GM12873 (cell line): ENCODE results near the gene SLC12A3.

Source experiments
- TF ChIP-seq, protein P1 (sequence below): IDR thresholded peaks from 2 replicates; pipeline ENCODE4 v1.5.1; 2012; ENCODE audit warnings: low read depth, mild to moderate bottlenecking, moderate library complexity, low read length, control low read depth; ENCODE audit not compliant: insufficient read depth; ENCODE audit errors: missing control alignments

The SLC12A3 gene

GRCh38 chr16:56918467-56919012 lies 53.5 kb downstream of the SLC12A3 start:
- TF ChIP-seq, protein P1, sequence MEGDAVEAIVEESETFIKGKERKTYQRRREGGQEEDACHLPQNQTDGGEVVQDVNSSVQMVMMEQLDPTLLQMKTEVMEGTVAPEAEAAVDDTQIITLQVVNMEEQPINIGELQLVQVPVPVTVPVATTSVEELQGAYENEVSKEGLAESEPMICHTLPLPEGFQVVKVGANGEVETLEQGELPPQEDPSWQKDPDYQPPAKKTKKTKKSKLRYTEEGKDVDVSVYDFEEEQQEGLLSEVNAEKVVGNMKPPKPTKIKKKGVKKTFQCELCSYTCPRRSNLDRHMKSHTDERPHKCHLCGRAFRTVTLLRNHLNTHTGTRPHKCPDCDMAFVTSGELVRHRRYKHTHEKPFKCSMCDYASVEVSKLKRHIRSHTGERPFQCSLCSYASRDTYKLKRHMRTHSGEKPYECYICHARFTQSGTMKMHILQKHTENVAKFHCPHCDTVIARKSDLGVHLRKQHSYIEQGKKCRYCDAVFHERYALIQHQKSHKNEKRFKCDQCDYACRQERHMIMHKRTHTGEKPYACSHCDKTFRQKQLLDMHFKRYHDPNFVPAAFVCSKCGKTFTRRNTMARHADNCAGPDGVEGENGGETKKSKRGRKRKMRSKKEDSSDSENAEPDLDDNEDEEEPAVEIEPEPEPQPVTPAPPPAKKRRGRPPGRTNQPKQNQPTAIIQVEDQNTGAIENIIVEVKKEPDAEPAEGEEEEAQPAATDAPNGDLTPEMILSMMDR: no peak

- TF ChIP-seq, protein P1: no peak
Observed at GRCh38 chr16:56919099-56919800, 54.2 kb downstream of the SLC12A3 start.

- TF ChIP-seq, protein P1: no peak
Observed at GRCh38 chr16:56921571-56921970, 56.6 kb downstream of the SLC12A3 start.

DNA sequence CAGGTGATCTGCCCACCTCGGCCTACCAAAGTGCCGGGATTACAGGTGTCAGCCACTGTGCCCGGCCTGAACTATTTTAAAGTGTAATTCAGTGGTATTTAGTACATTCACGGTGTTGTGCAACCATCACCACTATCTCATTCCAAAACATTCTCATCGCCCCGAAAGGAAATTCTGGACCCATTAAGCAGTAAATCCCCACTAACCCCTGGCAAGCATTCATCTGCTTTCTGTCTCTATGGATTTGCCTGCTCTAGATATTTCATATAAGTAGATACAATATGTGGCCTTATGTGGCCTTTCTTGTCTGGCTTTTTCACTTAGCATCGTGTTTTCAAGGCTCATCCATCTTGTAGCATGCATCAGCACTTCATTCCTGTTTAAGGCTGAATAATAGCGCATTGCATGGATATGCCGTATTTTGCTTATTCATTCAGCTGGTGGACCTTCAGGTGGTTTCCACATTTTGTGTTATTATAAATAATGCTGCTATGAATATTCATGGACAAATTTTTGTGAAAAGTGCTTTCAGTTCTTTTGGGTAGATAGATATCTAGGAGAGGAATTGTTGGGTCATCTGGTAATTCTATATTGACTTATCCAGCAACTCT lies 58.6 kb downstream of the SLC12A3 start:
- TF ChIP-seq, protein P1: no peak

DNA sequence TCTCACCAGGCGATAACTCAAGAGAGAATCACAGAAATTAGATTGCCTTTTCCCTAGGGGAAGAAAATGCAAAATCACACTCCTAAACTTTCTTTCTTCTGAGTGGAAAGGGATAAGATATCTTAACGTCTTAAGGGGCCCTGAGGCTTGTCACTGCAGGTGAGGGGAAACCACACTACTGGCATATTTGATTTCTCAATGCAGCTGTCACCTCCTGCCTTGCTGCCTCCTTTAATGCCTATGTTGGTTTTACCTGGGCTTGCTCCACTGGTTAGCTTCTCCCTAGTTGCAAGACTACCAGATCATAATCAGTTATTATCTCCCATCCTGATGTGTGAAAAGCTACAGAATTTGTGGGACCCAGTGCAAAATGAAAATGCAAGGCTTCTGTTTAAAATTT lies 62.5 kb downstream of the SLC12A3 start:
- TF ChIP-seq, protein P1: no peak

DNA sequence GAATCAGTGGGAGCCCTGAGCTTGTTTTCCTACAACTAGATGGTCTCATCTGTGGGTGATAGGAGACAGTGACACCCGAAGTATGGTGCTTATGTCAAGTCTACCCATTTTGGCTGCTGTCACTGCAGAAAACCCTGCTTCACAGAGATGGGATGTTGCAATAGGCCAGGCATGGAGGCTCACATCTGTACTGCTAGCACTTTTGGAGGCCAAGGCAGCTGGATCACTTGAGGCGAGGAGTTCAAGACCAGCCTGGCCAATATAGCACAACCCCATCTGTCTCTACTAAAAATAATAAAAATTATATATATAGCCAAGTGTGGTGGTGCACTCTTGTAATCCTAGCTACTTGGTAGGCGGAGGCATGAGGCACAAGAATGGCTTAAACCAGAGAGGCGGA lies 64.6 kb downstream of the SLC12A3 start:
- TF ChIP-seq, protein P1: no peak

DNA sequence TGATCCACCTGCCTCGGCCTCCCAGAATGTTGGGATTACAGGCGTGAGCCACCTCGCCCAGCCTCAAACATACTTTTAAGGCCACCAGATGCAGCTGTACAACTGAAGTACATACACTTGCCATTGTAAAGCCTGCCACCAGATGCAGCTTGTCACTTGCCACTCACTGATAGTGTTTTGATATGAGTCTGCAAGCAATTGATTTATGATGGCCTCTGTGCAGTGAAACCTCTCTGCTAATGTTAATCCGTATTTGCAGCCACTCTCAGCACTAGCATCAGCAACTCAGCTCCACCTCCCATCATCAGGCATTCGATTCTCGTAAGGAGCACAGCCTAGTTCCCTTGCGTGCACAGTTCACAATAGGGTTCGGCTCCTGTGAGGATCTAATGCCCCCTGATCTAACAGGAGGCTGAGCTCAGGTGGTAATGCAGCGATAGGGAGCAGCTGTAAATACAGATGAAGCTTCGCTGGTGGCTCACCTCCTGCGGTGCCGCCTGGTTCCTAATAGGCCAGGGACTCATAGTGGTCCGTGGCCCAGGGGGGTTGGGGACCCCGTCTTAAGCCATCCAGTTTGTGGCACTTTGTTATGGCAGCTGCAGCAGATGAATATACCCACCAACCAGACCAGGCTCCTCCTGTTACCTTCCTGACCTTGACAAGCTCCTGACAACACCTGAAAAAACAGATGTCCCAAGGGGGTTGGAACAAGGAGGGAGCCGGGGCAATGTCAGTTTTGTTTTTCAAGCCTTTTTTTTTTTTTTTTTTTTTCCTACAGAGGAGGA lies 65.7 kb downstream of the SLC12A3 start:
- TF ChIP-seq, protein P1: no peak
